A549 (cell line): ENCODE results near the gene CNTN4. TPM values are rescaled to one million over a fixed set of nuclear protein-coding genes. Genes with fewer than 3 reads are reported as not detected.

Experiments used
- ATAC-seq, 2 experiments: fragments of 200-7000 bp in 1 of 2; fragments of >200 bp in 1 of 2; cut with Nextera tagmentation in 1 of 2; cut with Tn5 transposase in 1 of 2; 3 replicates each; pipeline versions ENCODE4 v1.8.0 to v1.9.1; 2018 to 2020; ENCODE audit warnings: mild to moderate bottlenecking in 1 of 2, moderate library complexity in 1 of 2
- CTCF ChIA-PET: fragments of 300-600 bp; sonication (Branson Sonifier 250); formaldehyde crosslinking; extraction: SDS; loops from one replicate; lab custom pipeline; 2021; ENCODE audit warnings: antibody characterized with exemption, inconsistent platforms; lab: Yijun Ruan, JAX
- POLR2A ChIA-PET: fragments of 350-600 bp; formaldehyde crosslinking; extraction: SDS; loops from one replicate; lab custom pipeline; 2021; ENCODE audit warnings: antibody characterized with exemption, inconsistent platforms; lab: Yijun Ruan, JAX
- DNase-seq, 2 experiments: peaks; one replicate each; pipeline versions ENCODE4 v3.0.0 to v3.0.0-alpha.2; 2011 to 2016; ENCODE audit warnings: low read depth in 1 of 2, low spot score in 1 of 2
- FAIRE-seq: peaks from 2 replicates; lab custom pipeline; 2011; peaks lifted over from hg19 to GRCh38; lab: Jason Lieb, UNC
- H3K27ac ChIP-seq, 2 experiments: fragments of >200 bp; sonication (Bioruptor Twin); formaldehyde crosslinking; 3 replicates each; pipeline ENCODE4 v1.5.1; 2016 to 2017
- H3K4me1 ChIP-seq: fragments of >200 bp; sonication (Bioruptor Twin); formaldehyde crosslinking; 3 replicates; pipeline ENCODE4 v1.6.1; 2016
- H3K4me2 ChIP-seq: fragments of >200 bp; sonication (Bioruptor Twin); formaldehyde crosslinking; 3 replicates; pipeline ENCODE4 v1.6.1; 2016
- H3K4me3 ChIP-seq: fragments of >200 bp; sonication (Bioruptor Twin); formaldehyde crosslinking; 3 replicates; pipeline ENCODE4 v1.5.1; 2016
- H3K9me3 ChIP-seq: fragments of >200 bp; sonication (Bioruptor Twin); formaldehyde crosslinking; 3 replicates; pipeline ENCODE4 v1.6.1; 2016
- ATOH8 ChIP-seq: fragments of 250-450 bp; sonication (Bioruptor Pico); IDR thresholded peaks from 2 replicates; pipeline ENCODE4 v1.5.0; 2020; ENCODE audit warnings: low read depth, mild to moderate bottlenecking, moderate library complexity
- BCL3 ChIP-seq: fragments of >200 bp; sonication (Bioruptor Twin); formaldehyde crosslinking; IDR thresholded peaks from 3 replicates; pipeline ENCODE4 v1.6.1; 2016
- CBX8 ChIP-seq: fragments of 200-600 bp; sonication (generic); IDR thresholded peaks from 2 replicates; pipeline ENCODE4 v1.6.1; 2016
- CHD2 ChIP-seq: fragments of 150-350 bp; IDR thresholded peaks from 2 replicates; pipeline ENCODE4 v1.6.1; 2014; ENCODE audit warnings: low read length; ENCODE audit not compliant: partially characterized antibody
- CTCF ChIP-seq: fragments of >200 bp; sonication (Bioruptor Twin); formaldehyde crosslinking; IDR thresholded peaks from 3 replicates; pipeline ENCODE4 v1.5.1; 2016
- E2F6 ChIP-seq: IDR thresholded peaks from 2 replicates; pipeline ENCODE4 v1.6.1; 2012; ENCODE audit warnings: low read depth, borderline replicate concordance
- EHF ChIP-seq: fragments of 250-450 bp; sonication (Bioruptor Pico); IDR thresholded peaks from 2 replicates; pipeline ENCODE4 v1.5.0; 2020; ENCODE audit warnings: mild to moderate bottlenecking
- EHMT2 ChIP-seq: fragments of 200-600 bp; sonication (generic); IDR thresholded peaks from 2 replicates; pipeline ENCODE4 v1.6.1; 2016; ENCODE audit warnings: antibody characterized with exemption, low read depth, mild to moderate bottlenecking, moderate library complexity
- FOSL2 ChIP-seq, 2 experiments: fragments of 450-650 bp in 1 of 2; fragments of >200 bp in 1 of 2; sonication (Bioruptor Twin) in 1 of 2; formaldehyde crosslinking; IDR thresholded peaks; 2 replicates each; pipeline versions ENCODE4 v1.5.0 to v1.6.1; 2016 to 2020; ENCODE audit warnings: mild to moderate bottlenecking in 1 of 2, moderate library complexity in 1 of 2
- HDAC2 ChIP-seq: fragments of 200-600 bp; sonication (generic); IDR thresholded peaks from 2 replicates; pipeline ENCODE4 v1.6.1; 2016
- HES2 ChIP-seq: fragments of >200 bp; sonication (Bioruptor Twin); formaldehyde crosslinking; IDR thresholded peaks from 2 replicates; pipeline ENCODE4 v1.6.1; 2016
- HOXA7 ChIP-seq: fragments of 250-450 bp; sonication (Bioruptor Pico); IDR thresholded peaks from 2 replicates; pipeline ENCODE4 v1.5.0; 2020; ENCODE audit warnings: mild to moderate bottlenecking, moderate library complexity
- JUN ChIP-seq, 2 experiments: fragments of >200 bp; sonication (Bioruptor Twin); formaldehyde crosslinking; IDR thresholded peaks; 2 replicates in 1 of 2; 3 replicates in 1 of 2; pipeline ENCODE4 v1.6.1; 2016 to 2017
- JUNB ChIP-seq: fragments of >200 bp; sonication (Bioruptor Twin); formaldehyde crosslinking; IDR thresholded peaks from 2 replicates; pipeline ENCODE4 v1.6.1; 2016
- MAFK ChIP-seq: fragments of 450-650 bp; IDR thresholded peaks from 2 replicates; pipeline ENCODE4 v1.6.1; 2014; ENCODE audit not compliant: partially characterized antibody
- NPAS2 ChIP-seq: fragments of 250-450 bp; sonication (Bioruptor Pico); IDR thresholded peaks from 2 replicates; pipeline ENCODE4 v1.8.0; 2022; ENCODE audit warnings: mild to moderate bottlenecking, moderate library complexity, borderline replicate concordance
- PBX3 ChIP-seq: IDR thresholded peaks from 2 replicates; pipeline ENCODE4 v1.6.1; 2012
- PHF8 ChIP-seq: fragments of 200-600 bp; sonication (generic); IDR thresholded peaks from 2 replicates; pipeline ENCODE4 v1.6.1; 2016; ENCODE audit warnings: low read depth, mild to moderate bottlenecking, antibody characterized with exemption, moderate library complexity, borderline replicate concordance
- POLR2AphosphoS2 ChIP-seq: conservative IDR thresholded peaks from 2 replicates; pipeline ENCODE4 v1.6.1; 2012; ENCODE audit warnings: low read length, improper control_type of control experiment, inconsistent platforms
- SMC3 ChIP-seq: fragments of >200 bp; sonication (Bioruptor Twin); formaldehyde crosslinking; IDR thresholded peaks from 3 replicates; pipeline ENCODE4 v1.6.1; 2018; ENCODE audit warnings: inconsistent platforms
- SREBF2 ChIP-seq: fragments of 450-650 bp; IDR thresholded peaks from 2 replicates; pipeline ENCODE4 v1.6.1; 2014; ENCODE audit warnings: mild to moderate bottlenecking, moderate library complexity
- USF2 ChIP-seq: fragments of 450-650 bp; IDR thresholded peaks from 2 replicates; pipeline ENCODE4 v1.6.1; 2014; ENCODE audit warnings: antibody characterized with exemption
- ZNF302 ChIP-seq: fragments of 250-450 bp; sonication (Bioruptor Pico); IDR thresholded peaks from 2 replicates; pipeline ENCODE4 v1.9.0; 2021; ENCODE audit warnings: inconsistent platforms, mild to moderate bottlenecking, moderate library complexity
- WGBS: methylation state at CpG from one replicate; pipeline ENCODE4 v1.1.6; 2017; ENCODE audit errors: missing lambda C conversion rate; 5-methylcytosine and 5-hydroxymethylcytosine counted together
- polyA plus RNA-seq, 4 experiments: library from polyadenylated mRNA; depleted of rRNA in 3 of 4; stranded (reverse); fragments of >200 nt; fragmentation: RNase III in 1 of 4; extraction: RNeasy Plus Mini Kit Qiagen cat#74134 plus additional on column Dnase treatment in 1 of 4; gene quantifications; 2 replicates in 3 of 4; 3 replicates in 1 of 4; pipeline ENCODE4 v1.2.3, GENCODE V29; 2011 to 2017

Gene CNTN4
- polyA plus RNA-seq, 2 of the 4 experiments (the other 2 are of a cell fraction) = 0.03 TPM; not detected in 1

GRCh38 chr3:2772803-2773202 lies 674.1 kb downstream of the CNTN4 start:
- CTCF ChIA-PET = no interaction called here
- DNase-seq (no peak), ATAC-seq (no peak), FAIRE-seq (no peak)
- no peak overlapping the region for H3K4me3 ChIP-seq
- no peak overlapping the region for H3K4me2 ChIP-seq
- no peak overlapping the region for H3K27ac ChIP-seq
- TF ChIP-seq ATOH8 (CRISPR knock-in tag) (no peak), SMC3 (no peak), CBX8 (no peak), JUN (IDR thresholded peaks at IDR 0.05) (no peak), MAFK (no peak), NPAS2 (CRISPR knock-in tag) (no peak), JUNB (no peak), POLR2AphosphoS2 (no peak), HES2 (no peak), E2F6 (no peak), USF2 (no peak), ZNF302 (no peak)
- POLR2A ChIA-PET = no interaction called here
- 0% methylated on average over 1 of the region's 1 CpG for WGBS
- no peaks in the 10 kb centered on the region for H3K9me3 ChIP-seq
- H3K4me1 ChIP-seq = no peaks in the 10 kb centered on the region

- no peaks in the 10 kb centered on the region for H3K9me3 ChIP-seq
- DNase-seq = no peak
- ATAC-seq = no peak
- POLR2A ChIA-PET = no interaction called here
- H3K4me1 ChIP-seq = no peaks in the 10 kb centered on the region
- H3K4me3 ChIP-seq = no peak overlapping the region
- H3K27ac ChIP-seq = no peak overlapping the region
- no peak for FAIRE-seq
- TF ChIP-seq HOXA7 = no peak
- TF ChIP-seq CHD2 = no peak
- no peak for TF ChIP-seq SMC3
- no peak for TF ChIP-seq PHF8
- TF ChIP-seq EHF (CRISPR knock-in tag) = no peak
- TF ChIP-seq FOSL2 (IDR thresholded peaks at IDR 0.05) = no peak
- TF ChIP-seq FOSL2 (CRISPR knock-in tag; IDR thresholded peaks at IDR 0.05) = no peak
- no peak for TF ChIP-seq EHMT2
- TF ChIP-seq PBX3 = no peak
- no peak for TF ChIP-seq HDAC2
- TF ChIP-seq MAFK = no peak
- no peak for TF ChIP-seq POLR2AphosphoS2
- TF ChIP-seq SREBF2 = no peak
- TF ChIP-seq NPAS2 (CRISPR knock-in tag) = no peak
- no peak for TF ChIP-seq CTCF
- no peak for TF ChIP-seq BCL3
- no peak for TF ChIP-seq JUNB
- TF ChIP-seq ZNF302 = no peak
- TF ChIP-seq, all 56 proteins: peak for 0
- no peak overlapping the region for H3K4me2 ChIP-seq
- 35% methylated on average over 5 of the region's 5 CpGs for WGBS
- CTCF ChIA-PET = no interaction called here
Observed at GRCh38 chr3:2774481-2775249, 676.0 kb downstream of the CNTN4 start.
